ENCODE measurements around the gene KCNN3.

- TF ChIP-seq CTCF (conservative IDR thresholded peaks at IDR 0.05) (no peak), ZFX (IDR thresholded peaks at IDR 0.05) (no peak)
Observed at GRCh38 chr1:154842635-154843034, 27.4 kb downstream of the KCNN3 start.
